ENCODE results near the gene SNRK. TPM values are rescaled to one million over a fixed set of nuclear protein-coding genes. Genes with fewer than 3 reads are reported as not detected.

Gene SNRK
- total and polyA plus RNA-seq, 9 of the 15 experiments (the other 6 are each of a cell fraction or from before 2014, with no cell fraction given) = 1.7 to 12.3 (median 7.3) TPM

DNA sequence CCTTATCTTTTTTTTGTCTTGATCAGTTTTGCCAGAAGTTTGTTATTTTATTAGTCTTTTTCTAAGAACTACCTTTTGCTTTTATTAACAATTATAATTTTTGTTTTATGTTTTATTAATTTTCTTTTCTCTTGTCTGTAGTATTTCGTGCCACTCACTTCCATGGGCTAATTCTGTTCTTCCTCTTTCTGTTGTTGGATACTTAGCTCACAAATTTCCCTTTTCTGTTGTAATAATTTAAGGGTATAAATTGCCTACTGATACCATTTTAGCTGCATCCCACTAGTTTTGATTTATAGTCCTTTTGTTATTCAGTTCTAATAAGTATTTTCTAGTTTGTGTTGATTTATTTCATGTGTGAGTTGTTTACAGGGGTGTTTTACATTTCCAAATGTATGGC, 48.6 kb downstream of the SNRK start:
- in situ Hi-C loops (cut with MboI) = no loop called here
- Histone ChIP-seq H3K9ac (ENCODE audit: insufficient read depth in 1 of 2, low read depth in 2 of 2, low read length in 2 of 2) (no peak overlapping the region), H3K4me1 (replicated peaks in 1 of 2; ENCODE audit: control insufficient read depth in 2 of 2, insufficient read depth in 2 of 2, low read length in 2 of 2) (no peaks in the 10 kb centered on the region), H3K27me3 (ENCODE audit: control insufficient read depth in 2 of 2, insufficient read depth in 2 of 2, low read length in 2 of 2) (no peaks in the 10 kb centered on the region), H3K4me3 (no peak overlapping the region), H3K36me3 (ENCODE audit: control insufficient read depth, insufficient read depth, low read length) (peaks cover 4% of the 10 kb centered on the region; the same call in 2 of the 3 replicates), H3K27ac (ENCODE audit: extremely low read depth, low read depth, low read length) (no peak overlapping the region), H3K9me1 (ENCODE audit: control insufficient read depth, insufficient read depth, low read length) (no peaks in the 10 kb centered on the region), H3K4me2 (ENCODE audit: insufficient read depth, low read length) (no peak overlapping the region), H3K9me3 (replicated peaks; ENCODE audit: control insufficient read depth, insufficient read depth, low read depth, low read length) (peaks cover 19% of the 10 kb centered on the region), H2AFZ (ENCODE audit: low read depth, low read length) (no peak overlapping the region), H4K20me1 (replicated peaks; ENCODE audit: control insufficient read depth, insufficient read depth, low read length) (no peaks in the 10 kb centered on the region), H3K79me2 (ENCODE audit: control insufficient read depth, insufficient read depth, low read length) (no peaks in the 10 kb centered on the region)
- ATAC-seq = no peak
- BruUV-seq (replicated peaks) = no TSS peak
- FAIRE-seq = no peak
- intact Hi-C loops (cut with micrococcal nuclease) = no loop called here
- TF ChIP-seq LEF1 (IDR thresholded peaks at IDR 0.05) (no peak), ARID2 (IDR thresholded peaks at IDR 0.05) (no peak), ETV5 (CRISPR knock-in tag; IDR thresholded peaks at IDR 0.05; ENCODE audit: low read depth) (no peak)
- DNase-seq (ENCODE audit: extremely low read depth in 1 of 4, low spot score in 3 of 4) = no peak
- ChIA-PET POLR2A (interaction anchor here (0.9 to 1.4 kb wide), 4 partner anchors 9 to 371 kb away, joined by 3 to 4 read pairs (median 3); no protein-coding TSS in a partner anchor), CTCF (ENCODE audit: low intra/inter-chr PET ratio) (no interaction called here)
- 31% methylated on average over 1 of the region's 1 CpG for WGBS (ENCODE audit: insufficient coverage, low coverage, missing lambda C conversion rate)

DNA sequence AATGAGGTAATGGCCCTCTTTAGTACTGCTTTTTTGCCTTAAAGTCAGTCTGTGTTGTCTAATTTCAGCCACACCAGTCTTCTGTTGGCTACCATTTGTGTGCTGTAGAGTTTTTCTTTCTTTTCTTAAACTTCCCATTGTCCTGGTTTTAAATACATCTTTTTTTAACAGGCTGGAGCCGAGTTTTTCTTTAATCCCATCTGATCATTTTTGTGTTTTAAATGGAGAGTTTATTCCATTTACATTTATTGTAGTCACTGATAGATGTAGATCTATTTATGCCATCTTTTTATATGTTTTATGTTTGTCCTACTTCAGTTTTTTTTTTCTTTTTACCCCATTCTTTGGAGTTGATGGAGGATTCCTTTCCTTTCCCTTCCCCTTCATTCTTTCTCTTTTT, 49.5 kb downstream of the SNRK start:
- DNase-seq (ENCODE audit: extremely low read depth in 1 of 4, low spot score in 3 of 4) (no peak), FAIRE-seq (no peak), ATAC-seq (no peak)
- peak; percentile 98 for TF ChIP-seq ZNF507 (tag; conservative IDR thresholded peaks at IDR 0.05)
- TF ChIP-seq ZNF354B (CRISPR knock-in tag; IDR thresholded peaks at IDR 0.05) = peak; percentile 80
- no peak for TF ChIP-seq TRIM28 (IDR thresholded peaks at IDR 0.05)
- TF ChIP-seq RBM25 (IDR thresholded peaks at IDR 0.05; ENCODE audit: low read depth, low read length, severe bottlenecking) = peak; percentile 36
- TF ChIP-seq, protein P1, sequence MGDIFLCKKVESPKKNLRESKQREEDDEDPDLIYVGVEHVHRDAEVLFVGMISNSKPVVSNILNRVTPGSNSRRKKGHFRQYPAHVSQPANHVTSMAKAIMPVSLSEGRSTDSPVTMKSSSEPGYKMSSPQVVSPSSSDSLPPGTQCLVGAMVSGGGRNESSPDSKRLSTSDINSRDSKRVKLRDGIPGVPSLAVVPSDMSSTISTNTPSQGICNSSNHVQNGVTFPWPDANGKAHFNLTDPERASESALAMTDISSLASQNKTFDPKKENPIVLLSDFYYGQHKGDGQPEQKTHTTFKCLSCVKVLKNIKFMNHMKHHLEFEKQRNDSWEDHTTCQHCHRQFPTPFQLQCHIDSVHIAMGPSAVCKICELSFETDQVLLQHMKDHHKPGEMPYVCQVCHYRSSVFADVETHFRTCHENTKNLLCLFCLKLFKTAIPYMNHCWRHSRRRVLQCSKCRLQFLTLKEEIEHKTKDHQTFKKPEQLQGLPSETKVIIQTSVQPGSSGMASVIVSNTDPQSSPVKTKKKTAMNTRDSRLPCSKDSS (IDR thresholded peaks at IDR 0.05; ENCODE audit: low read depth, partially characterized antibody) = peak; percentile 23
- TF ChIP-seq WHSC1 (IDR thresholded peaks at IDR 0.05; ENCODE audit: low read length) = no peak
- in situ Hi-C loops (cut with MboI) (no loop called here), intact Hi-C loops (cut with micrococcal nuclease) (no loop called here)
- Histone ChIP-seq H3K4me2 (ENCODE audit: insufficient read depth, low read length) (no peak overlapping the region), H3K36me3 (ENCODE audit: control insufficient read depth, insufficient read depth, low read length) (peaks cover 12% of the 10 kb centered on the region; the same call in 2 of the 3 replicates), H3K9me1 (ENCODE audit: control insufficient read depth, insufficient read depth, low read length) (no peaks in the 10 kb centered on the region), H3K9ac (ENCODE audit: insufficient read depth in 1 of 2, low read depth in 2 of 2, low read length in 2 of 2) (no peak overlapping the region), H3K27me3 (ENCODE audit: control insufficient read depth in 2 of 2, insufficient read depth in 2 of 2, low read length in 2 of 2) (no peaks in the 10 kb centered on the region), H3K79me2 (ENCODE audit: control insufficient read depth, insufficient read depth, low read length) (no peaks in the 10 kb centered on the region), H3K4me1 (replicated peaks in 1 of 2; ENCODE audit: control insufficient read depth in 2 of 2, insufficient read depth in 2 of 2, low read length in 2 of 2) (no peaks in the 10 kb centered on the region), H3K9me3 (replicated peaks; ENCODE audit: control insufficient read depth, insufficient read depth, low read depth, low read length) (peaks cover 19% of the 10 kb centered on the region), H4K20me1 (replicated peaks; ENCODE audit: control insufficient read depth, insufficient read depth, low read length) (no peaks in the 10 kb centered on the region), H3K27ac (ENCODE audit: extremely low read depth, low read depth, low read length) (no peak overlapping the region), H3K4me3 (no peak overlapping the region), H2AFZ (ENCODE audit: low read depth, low read length) (no peak overlapping the region)
- ChIA-PET CTCF (ENCODE audit: low intra/inter-chr PET ratio) (no interaction called here), POLR2A (interaction anchor here (1.2 to 1.4 kb wide), 2 partner anchors 10 to 49 kb away, joined by 3 to 4 read pairs; no protein-coding TSS in a partner anchor)
- no TSS peak for BruUV-seq (replicated peaks)
- WGBS (ENCODE audit: insufficient coverage, low coverage, missing lambda C conversion rate) = 30% methylated on average over 1 of the region's 1 CpG

Data from K562 (cell line).